Psoas muscle (tissue), 8 donors: ENCODE results near the gene EXOC2. TPM values are rescaled to one million over a fixed set of nuclear protein-coding genes. Genes with fewer than 3 reads are reported as not detected.
"Not testable (repeated sequence)": the region's sequence is repeated elsewhere in the genome, so short reads cannot be mapped to it uniquely, and the experiment has no call there.

Experiments used
- ATAC-seq, 4 donors: fragments of 200-7000 bp; cut with Tn5 transposase; one replicate each; pipeline ENCODE4 v1.9.1; 2020; ENCODE audit warnings: moderate library complexity in 3 of 4, mild to moderate bottlenecking in 2 of 4
- DNase-seq, 2 donors: peaks; one replicate each; pipeline ENCODE4 v3.0.0-alpha.2; 2020
- H3K27ac ChIP-seq: fragments of 200-600 bp; one replicate; pipeline ENCODE4 v1.8.0; 2022
- H3K27me3 ChIP-seq, 3 donors: fragments of 200-600 bp in 1 of 3; one replicate each; pipeline versions ENCODE4 v1.6.1 to v1.8.0; 2013 to 2022; ENCODE audit warnings: low read length in 2 of 3, mild to moderate bottlenecking in 2 of 3, moderate library complexity in 1 of 3; ENCODE audit not compliant: insufficient read depth in 3 of 3
- H3K36me3 ChIP-seq, 2 donors: fragments of 200-600 bp in 1 of 2; one replicate each; pipeline versions ENCODE4 v1.6.1 to v1.8.0; 2013 to 2022; ENCODE audit warnings: low read depth in 1 of 2, mild to moderate bottlenecking in 1 of 2, moderate library complexity in 1 of 2; ENCODE audit not compliant: insufficient read depth in 1 of 2
- H3K4me1 ChIP-seq: fragments of 200-600 bp; one replicate; pipeline ENCODE4 v1.8.0; 2022
- H3K4me3 ChIP-seq: fragments of 200-600 bp; one replicate; pipeline ENCODE4 v1.8.0; 2022; ENCODE audit warnings: mild to moderate bottlenecking
- H3K9me3 ChIP-seq: fragments of 200-600 bp; one replicate; pipeline ENCODE4 v1.8.0; 2022
- WGBS, 3 donors: extraction: QIAGEN DNeasy Blood & Tissue Kit; methylation state at CpG; one replicate each; pipeline versions ENCODE4 v1.1.6 to v1.1.7; 2013; 5-methylcytosine and 5-hydroxymethylcytosine counted together
- intact Hi-C, 2 donors: fragments of 100-400 bp; cut with DNase I; formaldehyde crosslinking; loops; one replicate each; pipeline versions ENCODE4 v1.11.0 to v1.14.2; 2022
- polyA plus RNA-seq, 3 donors: library from polyadenylated mRNA; stranded (reverse); fragments of 200-250 nt; gene quantifications; one replicate each; pipeline ENCODE4 v1.2.3, GENCODE V29; 2013
- total RNA-seq, 4 donors: library from RNA; stranded (reverse); fragmentation: NEBNext Ultra II Directional in 2 of 4; extraction: Animal tissue kit (Norgen Biotek cat#: 25700) in 2 of 4; gene quantifications; one replicate each; pipeline versions ENCODE4 v1.2.1 to v1.2.4, GENCODE V29; 2021 to 2023
- TF ChIP-seq, protein P1 (sequence below): fragments of 200-600 bp; IDR thresholded peaks from one replicate; pipeline ENCODE4 v1.8.0; 2022; ENCODE audit warnings: antibody characterized with exemption
- donor health status: healthy with polysubstance abuse.
- donor health status: DM: no; HTN: no; CAD: no; lungs with moderate emphysema.
- donor health status: Bipolar disorder and iron deficiency.
- donor health status: healthy.
- donor health status: DM: yes; HTN: yes; CAD: no.
- donor health status: DM: no; HTN: no; CAD: no.
- donor health status: DM: no; HTN: no; CAD: no.
- donor health status: DM: yes; HTN: yes; CAD: no.

The EXOC2 gene
- total and polyA plus RNA-seq, 7 donors, result 5.7 to 15.9 (median 8.0) TPM

GRCh38 chr6:665403-666267 lies 27.3 kb downstream of the EXOC2 start:
- Histone ChIP-seq H3K9me3 (no peaks in the 10 kb centered on the region), H3K4me3 (no peak overlapping the region), H3K27me3 (no peaks in the 10 kb centered on the region), H3K27ac (no peak overlapping the region), H3K36me3 (no peaks in the 10 kb centered on the region), H3K4me1 (peaks cover 6% of the 10 kb centered on the region)
- intact Hi-C loops, result no loop called here
- ATAC-seq (no peak), DNase-seq (no peak)
- 91 to 93% (median 93%) methylated on average over 5 of the region's 5 CpGs for WGBS, 3 donors
- TF ChIP-seq, protein P1, sequence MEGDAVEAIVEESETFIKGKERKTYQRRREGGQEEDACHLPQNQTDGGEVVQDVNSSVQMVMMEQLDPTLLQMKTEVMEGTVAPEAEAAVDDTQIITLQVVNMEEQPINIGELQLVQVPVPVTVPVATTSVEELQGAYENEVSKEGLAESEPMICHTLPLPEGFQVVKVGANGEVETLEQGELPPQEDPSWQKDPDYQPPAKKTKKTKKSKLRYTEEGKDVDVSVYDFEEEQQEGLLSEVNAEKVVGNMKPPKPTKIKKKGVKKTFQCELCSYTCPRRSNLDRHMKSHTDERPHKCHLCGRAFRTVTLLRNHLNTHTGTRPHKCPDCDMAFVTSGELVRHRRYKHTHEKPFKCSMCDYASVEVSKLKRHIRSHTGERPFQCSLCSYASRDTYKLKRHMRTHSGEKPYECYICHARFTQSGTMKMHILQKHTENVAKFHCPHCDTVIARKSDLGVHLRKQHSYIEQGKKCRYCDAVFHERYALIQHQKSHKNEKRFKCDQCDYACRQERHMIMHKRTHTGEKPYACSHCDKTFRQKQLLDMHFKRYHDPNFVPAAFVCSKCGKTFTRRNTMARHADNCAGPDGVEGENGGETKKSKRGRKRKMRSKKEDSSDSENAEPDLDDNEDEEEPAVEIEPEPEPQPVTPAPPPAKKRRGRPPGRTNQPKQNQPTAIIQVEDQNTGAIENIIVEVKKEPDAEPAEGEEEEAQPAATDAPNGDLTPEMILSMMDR, result no peak

- H3K4me3 ChIP-seq, H3K27ac ChIP-seq, H3K36me3 ChIP-seq, ATAC-seq, H3K27me3 ChIP-seq, intact Hi-C loops, H3K9me3 ChIP-seq, DNase-seq: not testable (repeated sequence)
- WGBS, 3 donors, result 73 to 90% (median 87%) methylated on average over 4 of the region's 4 CpGs
- peaks cover 16% of the 10 kb centered on the region for H3K4me1 ChIP-seq
Observed at GRCh38 chr6:663788-664187, 29.2 kb downstream of the EXOC2 start.

- 83 to 90% (median 90%) methylated on average over 13 of the region's 13 CpGs for WGBS, 3 donors
- H3K9me3 ChIP-seq, result peaks cover 3% of the 10 kb centered on the region
- H3K27me3 ChIP-seq, result no peaks in the 10 kb centered on the region
- ATAC-seq, result no peak
- peaks cover 0 to 9% of the 10 kb centered on the region in 2 donors for H3K36me3 ChIP-seq
- H3K27ac ChIP-seq, result no peak overlapping the region
- DNase-seq, result no peak
- intact Hi-C loops, result no loop called here
- peaks cover 26% of the 10 kb centered on the region for H3K4me1 ChIP-seq
- TF ChIP-seq, protein P1, result no peak
- H3K4me3 ChIP-seq, result no peak overlapping the region
Observed at GRCh38 chr6:659716-660581, 33.0 kb downstream of the EXOC2 start.

GRCh38 chr6:658244-658643 lies 34.7 kb downstream of the EXOC2 start:
- Histone ChIP-seq H3K9me3 (peaks cover 10% of the 10 kb centered on the region), H3K27me3 (no peaks in the 10 kb centered on the region), H3K27ac (no peak overlapping the region), H3K4me1 (peaks cover 26% of the 10 kb centered on the region), H3K4me3 (no peak overlapping the region), H3K36me3 (peaks cover 0 to 9% of the 10 kb centered on the region in 2 donors)
- TF ChIP-seq, protein P1, result no peak
- ATAC-seq (peak; percentile 52 to 80 (median 64)), DNase-seq (no peak)
- WGBS, 3 donors, result 12 to 31% (median 26%) methylated on average over 2 of the region's 2 CpGs
- intact Hi-C loops, result no loop called here

GRCh38 chr6:657743-658142 lies 35.2 kb downstream of the EXOC2 start:
- no peak for ATAC-seq
- TF ChIP-seq, protein P1, result no peak
- peaks cover 0 to 9% of the 10 kb centered on the region in 2 donors for H3K36me3 ChIP-seq
- 82 to 90% (median 83%) methylated on average over 1 of the region's 1 CpG for WGBS, 3 donors
- H3K4me1 ChIP-seq, result peaks cover 26% of the 10 kb centered on the region
- H3K27me3 ChIP-seq, result no peaks in the 10 kb centered on the region
- no peak overlapping the region for H3K27ac ChIP-seq
- peaks cover 10% of the 10 kb centered on the region for H3K9me3 ChIP-seq
- intact Hi-C loops, result no loop called here
- no peak overlapping the region for H3K4me3 ChIP-seq
- no peak for DNase-seq
